ENCODE results near the gene IQSEC2.

- TF ChIP-seq CTCF (IDR thresholded peaks at IDR 0.05 in 8 of 11, conservative IDR thresholded peaks at IDR 0.05 in 3 of 11) (no peak), POLR2A (IDR thresholded peaks at IDR 0.05) (no peak), POLR2AphosphoS5 (IDR thresholded peaks at IDR 0.05) (no peak)
These were observed 758 bp downstream of the IQSEC2 start for GRCh38 chrX:53280331-53281320.
